ENCODE data around the gene EXOC3. TPM values are rescaled to one million over a fixed set of nuclear protein-coding genes. Genes with fewer than 3 reads are reported as not detected.
"Not testable (repeated sequence)": the region's sequence is repeated elsewhere in the genome, so short reads cannot be mapped to it uniquely, and the experiment has no call there.

Gene EXOC3
- total and polyA plus RNA-seq, 4 donors: 34.8 to 61.0 (median 51.9) TPM

GRCh38 chr5:395156-395920 lies 47.6 kb upstream of the EXOC3 start:
- no peak for ATAC-seq (ENCODE audit: insufficient read depth, low FRiP score)
- 76 to 87% methylated on average over 21 of the region's 21 CpGs for WGBS, 2 donors

GRCh38 chr5:395921-396530 lies 47.0 kb upstream of the EXOC3 start:
- H3K4me1 ChIP-seq (ENCODE audit: control insufficient read depth in 5 of 5, insufficient read depth in 5 of 5, low read length in 5 of 5): peaks cover 0 to 28% (median 10%) of the 10 kb centered on the region in 5 donors
- H3K4me3 ChIP-seq: no peak overlapping the region
- no peak overlapping the region for H3K9ac ChIP-seq (ENCODE audit: insufficient read depth in 1 of 2, low read length in 2 of 2)
- peak overlapping the region in 1 of 2 donors; percentile 50 for H3K27ac ChIP-seq (ENCODE audit: low read depth in 1 of 2, low read length in 1 of 2)
- no peaks in the 10 kb centered on the region for H3K9me3 ChIP-seq (ENCODE audit: control insufficient read depth in 4 of 4, insufficient read depth in 3 of 4, low read length in 3 of 4)
- H3K36me3 ChIP-seq (ENCODE audit: control insufficient read depth in 4 of 4, insufficient read depth in 4 of 4, low read length in 4 of 4): no peaks in the 10 kb centered on the region
- ATAC-seq (ENCODE audit: insufficient read depth, low FRiP score) (no peak), DNase-seq (no peak)
- no peak for TF ChIP-seq CTCF (IDR thresholded peaks at IDR 0.05; ENCODE audit: control extremely low read depth, extremely low read depth)
- 92 to 95% methylated on average over 15 to 17 of the region's 17 CpGs for WGBS, 2 donors
- no peaks in the 10 kb centered on the region for H3K27me3 ChIP-seq (ENCODE audit: control insufficient read depth in 3 of 3, insufficient read depth in 3 of 3, low read length in 2 of 3)

More at GRCh38 chr5:395156-395920, 47.6 kb upstream of the EXOC3 start:
- no peak for TF ChIP-seq CTCF (IDR thresholded peaks at IDR 0.05; ENCODE audit: control extremely low read depth, extremely low read depth)
- Histone ChIP-seq H3K9ac (ENCODE audit: insufficient read depth in 1 of 2, low read length in 2 of 2) (no peak overlapping the region), H3K27me3 (ENCODE audit: control insufficient read depth in 3 of 3, insufficient read depth in 3 of 3, low read length in 2 of 3) (no peaks in the 10 kb centered on the region), H3K36me3 (ENCODE audit: control insufficient read depth in 4 of 4, insufficient read depth in 4 of 4, low read length in 4 of 4) (no peaks in the 10 kb centered on the region), H3K9me3 (ENCODE audit: control insufficient read depth in 4 of 4, insufficient read depth in 3 of 4, low read length in 3 of 4) (no peaks in the 10 kb centered on the region), H3K27ac (ENCODE audit: low read depth in 1 of 2, low read length in 1 of 2) (peak overlapping the region in 1 of 2 donors; percentile 50), H3K4me3 (no peak overlapping the region), H3K4me1 (ENCODE audit: control insufficient read depth in 5 of 5, insufficient read depth in 5 of 5, low read length in 5 of 5) (peaks cover 0 to 24% (median 8%) of the 10 kb centered on the region in 5 donors)
- DNase-seq: peak in 2 of 3 donors; percentile 35 to 40

- H3K36me3 ChIP-seq (ENCODE audit: control insufficient read depth in 4 of 4, insufficient read depth in 4 of 4, low read length in 4 of 4): no peaks in the 10 kb centered on the region
- H3K4me1 ChIP-seq (ENCODE audit: control insufficient read depth in 5 of 5, insufficient read depth in 5 of 5, low read length in 5 of 5): peaks cover 0 to 28% (median 10%) of the 10 kb centered on the region in 5 donors
- no peak for TF ChIP-seq CTCF (IDR thresholded peaks at IDR 0.05; ENCODE audit: control extremely low read depth, extremely low read depth)
- ATAC-seq (ENCODE audit: insufficient read depth, low FRiP score) (no peak), DNase-seq (no peak)
- WGBS, 2 donors: 87 to 96% methylated on average over 12 to 13 of the region's 13 CpGs
- H3K4me3 ChIP-seq: no peak overlapping the region
- H3K9ac ChIP-seq (ENCODE audit: insufficient read depth in 1 of 2, low read length in 2 of 2): no peak overlapping the region
- H3K9me3 ChIP-seq (ENCODE audit: control insufficient read depth in 4 of 4, insufficient read depth in 3 of 4, low read length in 3 of 4): no peaks in the 10 kb centered on the region
- H3K27ac ChIP-seq (ENCODE audit: low read depth in 1 of 2, low read length in 1 of 2): peak overlapping the region in 1 of 2 donors; percentile 50
- H3K27me3 ChIP-seq (ENCODE audit: control insufficient read depth in 3 of 3, insufficient read depth in 3 of 3, low read length in 2 of 3): no peaks in the 10 kb centered on the region
Observed at GRCh38 chr5:396531-396961, 46.4 kb upstream of the EXOC3 start.

GRCh38 chr5:398141-398474 lies 44.9 kb upstream of the EXOC3 start:
- not testable (repeated sequence) for H3K36me3 ChIP-seq (ENCODE audit: control insufficient read depth in 4 of 4, insufficient read depth in 4 of 4, low read length in 4 of 4); H3K9me3 ChIP-seq (ENCODE audit: control insufficient read depth in 4 of 4, insufficient read depth in 3 of 4, low read length in 3 of 4); H3K27ac ChIP-seq (ENCODE audit: low read depth in 1 of 2, low read length in 1 of 2); ATAC-seq (ENCODE audit: insufficient read depth, low FRiP score); DNase-seq; H3K27me3 ChIP-seq (ENCODE audit: control insufficient read depth in 3 of 3, insufficient read depth in 3 of 3, low read length in 2 of 3); H3K4me3 ChIP-seq; H3K9ac ChIP-seq (ENCODE audit: insufficient read depth in 1 of 2, low read length in 2 of 2)
- WGBS, 2 donors: 86 to 97% methylated on average over 15 of the region's 15 CpGs
- peaks cover 0 to 28% (median 10%) of the 10 kb centered on the region in 5 donors for H3K4me1 ChIP-seq (ENCODE audit: control insufficient read depth in 5 of 5, insufficient read depth in 5 of 5, low read length in 5 of 5)

Data from lung (tissue), 12 donors.